GM23248 (cell line): ENCODE results near the gene PDE3B.
"Not testable (repeated sequence)": the region's sequence is repeated elsewhere in the genome, so short reads cannot be mapped to it uniquely, and the experiment has no call there.

Source experiments
- EZH2 ChIP-seq: fragments of 200-600 bp; sonication (generic); IDR thresholded peaks from 2 replicates; pipeline ENCODE4 v1.6.1; 2018; ENCODE audit warnings: antibody characterized with exemption, mild to moderate bottlenecking; ENCODE audit not compliant: insufficient read depth, poor library complexity, severe bottlenecking
- EZH2phosphoT487 ChIP-seq: fragments of 200-600 bp; sonication (generic); IDR thresholded peaks from 2 replicates; pipeline ENCODE4 v1.6.1; 2018; ENCODE audit warnings: antibody characterized with exemption, moderate library complexity, mild to moderate bottlenecking, low read depth; ENCODE audit not compliant: insufficient read depth

DNA sequence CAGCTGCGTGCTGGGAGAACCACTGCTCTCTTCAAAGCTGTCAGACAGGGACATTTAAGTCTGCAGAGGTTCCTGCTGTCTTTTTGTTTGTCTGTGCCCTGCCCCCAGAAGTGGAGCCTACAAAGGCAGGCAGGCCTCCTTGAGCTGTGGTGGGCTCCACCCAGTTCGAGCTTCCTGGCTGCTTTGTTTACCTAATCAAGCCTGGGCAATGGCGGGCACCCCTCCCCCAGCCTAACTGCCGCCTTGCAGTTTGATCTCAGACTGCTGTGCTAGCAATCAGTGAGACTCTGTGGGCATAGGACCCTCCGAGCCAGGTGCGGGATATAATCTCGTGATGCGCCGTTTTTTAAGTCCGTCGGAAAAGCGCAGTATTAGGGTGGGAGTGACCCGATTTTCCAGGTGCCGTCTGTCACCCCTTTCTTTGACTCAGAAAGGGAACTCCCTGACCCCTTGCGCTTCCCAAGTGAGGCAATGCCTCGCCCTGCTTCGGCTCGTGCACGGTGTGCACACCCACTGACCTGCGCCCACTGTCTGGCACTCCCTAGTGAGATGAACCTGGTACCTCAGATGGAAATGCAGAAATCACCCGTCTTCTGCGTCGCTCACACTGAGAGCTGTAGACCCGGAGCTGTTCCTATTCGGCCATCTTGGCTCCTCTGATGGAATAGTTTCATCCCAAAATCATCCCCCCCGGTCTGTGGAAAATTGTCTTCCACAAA lies 9.9 kb upstream of the PDE3B start:
- TF ChIP-seq EZH2, EZH2phosphoT487: not testable (repeated sequence)
